ENCODE measurements around the gene DLG2. TPM values are rescaled to one million over a fixed set of nuclear protein-coding genes. Genes with fewer than 3 reads are reported as not detected.

Gene DLG2
- total and polyA plus RNA-seq, 9 of the 15 experiments (the other 6 are each of a cell fraction or from before 2014, with no cell fraction given) = 0.52 to 1.6 (median 0.95) TPM

DNA sequence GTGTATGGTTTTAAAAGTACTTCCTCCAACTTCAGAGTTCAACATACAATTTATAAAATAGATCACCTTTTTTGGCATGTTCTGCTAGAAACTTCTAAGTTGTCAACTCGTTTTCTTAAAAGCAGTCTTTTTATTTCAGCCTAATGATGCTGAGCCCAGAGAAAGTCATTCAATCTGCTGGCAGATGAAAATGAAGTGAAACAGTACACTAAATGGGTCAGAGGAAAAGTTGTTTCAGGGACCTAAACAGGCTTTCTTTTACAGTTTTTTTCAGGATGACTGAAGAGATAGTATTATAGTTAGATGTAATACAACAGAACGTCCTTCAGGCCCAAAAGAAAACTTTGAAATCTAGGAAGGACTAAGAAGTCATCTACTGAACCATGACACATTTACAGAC is 1498.3 kb downstream of the DLG2 start:
- Histone ChIP-seq H3K79me2 (ENCODE audit: control insufficient read depth, insufficient read depth, low read length) (no peaks in the 10 kb centered on the region), H2AFZ (ENCODE audit: low read depth, low read length) (no peak overlapping the region), H3K27ac (ENCODE audit: extremely low read depth, low read depth, low read length) (no peak overlapping the region), H3K9me3 (replicated peaks; ENCODE audit: control insufficient read depth, insufficient read depth, low read depth, low read length) (no peaks in the 10 kb centered on the region), H3K9me1 (ENCODE audit: control insufficient read depth, insufficient read depth, low read length) (no peaks in the 10 kb centered on the region), H3K4me1 (replicated peaks in 1 of 2; ENCODE audit: control insufficient read depth in 2 of 2, insufficient read depth in 2 of 2, low read length in 2 of 2) (no peaks in the 10 kb centered on the region), H3K4me3 (no peak overlapping the region), H4K20me1 (replicated peaks; ENCODE audit: control insufficient read depth, insufficient read depth, low read length) (no peaks in the 10 kb centered on the region), H3K27me3 (ENCODE audit: control insufficient read depth in 2 of 2, insufficient read depth in 2 of 2, low read length in 2 of 2) (no peaks in the 10 kb centered on the region), H3K4me2 (ENCODE audit: insufficient read depth, low read length) (no peak overlapping the region), H3K36me3 (ENCODE audit: control insufficient read depth, insufficient read depth, low read length) (no peaks in the 10 kb centered on the region), H3K9ac (ENCODE audit: insufficient read depth in 1 of 2, low read depth in 2 of 2, low read length in 2 of 2) (no peak overlapping the region)
- ChIA-PET CTCF (ENCODE audit: low intra/inter-chr PET ratio) (no interaction called here), POLR2A (no interaction called here)
- intact Hi-C loops (cut with micrococcal nuclease) (no loop called here), in situ Hi-C loops (cut with MboI) (no loop called here)
- BruUV-seq (replicated peaks) = no TSS peak
- DNase-seq (ENCODE audit: extremely low read depth in 1 of 4, low spot score in 3 of 4) (no peak), FAIRE-seq (no peak), ATAC-seq (no peak)
- no peak for TF ChIP-seq ZNF77 (CRISPR knock-in tag; IDR thresholded peaks at IDR 0.05)
- TF ChIP-seq RFX1 (IDR thresholded peaks at IDR 0.05) = no peak
- TF ChIP-seq IFI16 (CRISPR knock-in tag; IDR thresholded peaks at IDR 0.05) = no peak
- 0% methylated on average over 2 of the region's 2 CpGs for WGBS (ENCODE audit: insufficient coverage, low coverage, missing lambda C conversion rate)

DNA sequence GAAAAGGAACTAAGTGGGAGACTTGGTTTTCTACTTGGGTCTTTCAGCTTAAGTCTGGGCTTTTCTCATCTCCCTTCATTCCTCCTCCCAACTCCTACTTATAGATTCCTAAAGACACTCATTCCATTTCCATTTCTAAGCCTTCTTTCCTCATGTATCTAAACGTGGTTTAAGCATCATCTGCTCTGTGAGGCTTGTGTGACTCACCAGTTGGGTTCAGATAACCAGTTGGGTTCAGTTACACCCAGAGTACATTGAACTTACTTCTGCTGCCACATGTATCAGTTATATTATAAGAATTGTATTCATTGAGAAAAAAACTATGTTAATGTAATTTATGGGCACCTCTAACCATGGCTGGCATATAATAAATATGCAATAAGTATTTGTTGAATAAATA is 1509.8 kb downstream of the DLG2 start:
- intact Hi-C loops (cut with micrococcal nuclease) (no loop called here), in situ Hi-C loops (cut with MboI) (no loop called here)
- ChIA-PET CTCF (ENCODE audit: low intra/inter-chr PET ratio) (no interaction called here), POLR2A (no interaction called here)
- no peak overlapping the region for H3K4me2 ChIP-seq (ENCODE audit: insufficient read depth, low read length)
- H3K9me1 ChIP-seq (ENCODE audit: control insufficient read depth, insufficient read depth, low read length) = no peaks in the 10 kb centered on the region
- no peaks in the 10 kb centered on the region for H3K36me3 ChIP-seq (ENCODE audit: control insufficient read depth, insufficient read depth, low read length)
- no peaks in the 10 kb centered on the region for H3K27me3 ChIP-seq (ENCODE audit: control insufficient read depth in 2 of 2, insufficient read depth in 2 of 2, low read length in 2 of 2)
- H3K4me1 ChIP-seq (replicated peaks in 1 of 2; ENCODE audit: control insufficient read depth in 2 of 2, insufficient read depth in 2 of 2, low read length in 2 of 2) = no peaks in the 10 kb centered on the region
- ATAC-seq = no peak
- H4K20me1 ChIP-seq (replicated peaks; ENCODE audit: control insufficient read depth, insufficient read depth, low read length) = no peaks in the 10 kb centered on the region
- no peak for FAIRE-seq
- BruUV-seq (replicated peaks) = no TSS peak
- H3K27ac ChIP-seq (ENCODE audit: extremely low read depth, low read depth, low read length) = no peak overlapping the region
- no peak overlapping the region for H3K9ac ChIP-seq (ENCODE audit: insufficient read depth in 1 of 2, low read depth in 2 of 2, low read length in 2 of 2)
- 0% methylated on average over 1 of the region's 1 CpG for WGBS (ENCODE audit: insufficient coverage, low coverage, missing lambda C conversion rate)
- no peak for TF ChIP-seq NRF1 (conservative IDR thresholded peaks at IDR 0.05 in 1 of 2, IDR thresholded peaks at IDR 0.05 in 1 of 2)
- no peak for TF ChIP-seq SPI1 (IDR thresholded peaks at IDR 0.05; ENCODE audit: borderline replicate concordance, low read depth, low read length)
- TF ChIP-seq, protein P1, sequence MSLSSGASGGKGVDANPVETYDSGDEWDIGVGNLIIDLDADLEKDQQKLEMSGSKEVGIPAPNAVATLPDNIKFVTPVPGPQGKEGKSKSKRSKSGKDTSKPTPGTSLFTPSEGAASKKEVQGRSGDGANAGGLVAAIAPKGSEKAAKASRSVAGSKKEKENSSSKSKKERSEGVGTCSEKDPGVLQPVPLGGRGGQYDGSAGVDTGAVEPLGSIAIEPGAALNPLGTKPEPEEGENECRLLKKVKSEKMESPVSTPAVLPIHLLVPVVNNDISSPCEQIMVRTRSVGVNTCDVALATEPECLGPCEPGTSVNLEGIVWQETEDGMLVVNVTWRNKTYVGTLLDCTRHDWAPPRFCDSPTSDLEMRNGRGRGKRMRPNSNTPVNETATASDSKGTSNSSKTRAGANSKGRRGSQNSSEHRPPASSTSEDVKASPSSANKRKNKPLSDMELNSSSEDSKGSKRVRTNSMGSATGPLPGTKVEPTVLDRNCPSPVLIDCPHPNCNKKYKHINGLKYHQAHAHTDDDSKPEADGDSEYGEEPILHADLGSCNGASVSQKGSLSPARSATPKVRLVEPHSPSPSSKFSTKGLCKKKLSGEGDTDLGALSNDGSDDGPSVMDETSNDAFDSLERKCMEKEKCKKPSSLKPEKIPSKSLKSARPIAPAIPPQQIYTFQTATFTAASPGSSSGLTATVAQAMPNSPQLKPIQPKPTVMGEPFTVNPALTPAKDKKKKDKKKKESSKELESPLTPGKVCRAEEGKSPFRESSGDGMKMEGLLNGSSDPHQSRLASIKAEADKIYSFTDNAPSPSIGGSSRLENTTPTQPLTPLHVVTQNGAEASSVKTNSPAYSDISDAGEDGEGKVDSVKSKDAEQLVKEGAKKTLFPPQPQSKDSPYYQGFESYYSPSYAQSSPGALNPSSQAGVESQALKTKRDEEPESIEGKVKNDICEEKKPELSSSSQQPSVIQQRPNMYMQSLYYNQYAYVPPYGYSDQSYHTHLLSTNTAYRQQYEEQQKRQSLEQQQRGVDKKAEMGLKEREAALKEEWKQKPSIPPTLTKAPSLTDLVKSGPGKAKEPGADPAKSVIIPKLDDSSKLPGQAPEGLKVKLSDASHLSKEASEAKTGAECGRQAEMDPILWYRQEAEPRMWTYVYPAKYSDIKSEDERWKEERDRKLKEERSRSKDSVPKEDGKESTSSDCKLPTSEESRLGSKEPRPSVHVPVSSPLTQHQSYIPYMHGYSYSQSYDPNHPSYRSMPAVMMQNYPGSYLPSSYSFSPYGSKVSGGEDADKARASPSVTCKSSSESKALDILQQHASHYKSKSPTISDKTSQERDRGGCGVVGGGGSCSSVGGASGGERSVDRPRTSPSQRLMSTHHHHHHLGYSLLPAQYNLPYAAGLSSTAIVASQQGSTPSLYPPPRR (CRISPR knock-in tag; IDR thresholded peaks at IDR 0.05; ENCODE audit: borderline replicate concordance) = no peak
- no peak for TF ChIP-seq OTX1 (CRISPR knock-in tag; IDR thresholded peaks at IDR 0.05)
- no peak for TF ChIP-seq STAG1 (CRISPR knock-in tag; IDR thresholded peaks at IDR 0.05; ENCODE audit: borderline replicate concordance)
- TF ChIP-seq, protein P2, sequence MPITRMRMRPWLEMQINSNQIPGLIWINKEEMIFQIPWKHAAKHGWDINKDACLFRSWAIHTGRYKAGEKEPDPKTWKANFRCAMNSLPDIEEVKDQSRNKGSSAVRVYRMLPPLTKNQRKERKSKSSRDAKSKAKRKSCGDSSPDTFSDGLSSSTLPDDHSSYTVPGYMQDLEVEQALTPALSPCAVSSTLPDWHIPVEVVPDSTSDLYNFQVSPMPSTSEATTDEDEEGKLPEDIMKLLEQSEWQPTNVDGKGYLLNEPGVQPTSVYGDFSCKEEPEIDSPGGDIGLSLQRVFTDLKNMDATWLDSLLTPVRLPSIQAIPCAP (CRISPR knock-in tag; IDR thresholded peaks at IDR 0.05; ENCODE audit: borderline replicate concordance) = no peak
- TF ChIP-seq, protein P3, sequence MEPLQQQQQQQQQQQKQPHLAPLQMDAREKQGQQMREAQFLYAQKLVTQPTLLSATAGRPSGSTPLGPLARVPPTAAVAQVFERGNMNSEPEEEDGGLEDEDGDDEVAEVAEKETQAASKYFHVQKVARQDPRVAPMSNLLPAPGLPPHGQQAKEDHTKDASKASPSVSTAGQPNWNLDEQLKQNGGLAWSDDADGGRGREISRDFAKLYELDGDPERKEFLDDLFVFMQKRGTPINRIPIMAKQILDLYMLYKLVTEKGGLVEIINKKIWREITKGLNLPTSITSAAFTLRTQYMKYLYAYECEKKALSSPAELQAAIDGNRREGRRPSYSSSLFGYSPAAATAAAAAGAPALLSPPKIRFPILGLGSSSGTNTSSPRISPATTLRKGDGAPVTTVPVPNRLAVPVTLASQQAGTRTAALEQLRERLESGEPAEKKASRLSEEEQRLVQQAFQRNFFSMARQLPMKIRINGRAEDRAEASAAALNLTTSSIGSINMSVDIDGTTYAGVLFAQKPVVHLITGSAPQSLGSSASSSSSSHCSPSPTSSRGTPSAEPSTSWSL (CRISPR knock-in tag; IDR thresholded peaks at IDR 0.05; ENCODE audit: borderline replicate concordance) = no peak
- no peak for DNase-seq (ENCODE audit: extremely low read depth in 1 of 4, low spot score in 3 of 4)
- no peak overlapping the region for H3K4me3 ChIP-seq
- no peak overlapping the region for H2AFZ ChIP-seq (ENCODE audit: low read depth, low read length)
- no peaks in the 10 kb centered on the region for H3K79me2 ChIP-seq (ENCODE audit: control insufficient read depth, insufficient read depth, low read length)
- no peaks in the 10 kb centered on the region for H3K9me3 ChIP-seq (replicated peaks; ENCODE audit: control insufficient read depth, insufficient read depth, low read depth, low read length)

Measured in K562 (cell line).